GM21528 (cell line): ENCODE data around the gene FUT8.
"Not testable (repeated sequence)": the region's sequence is repeated elsewhere in the genome, so short reads cannot be mapped to it uniquely, and the experiment has no call there.

Experiments
- ATAC-seq: cut with Tn5 transposase; IDR thresholded peaks from one replicate; pipeline ENCODE4 v1.9.1; 2021; ENCODE audit warnings: mild to moderate bottlenecking, moderate library complexity; ENCODE audit not compliant: unreplicated experiment, low FRiP score

FUT8 gene

DNA sequence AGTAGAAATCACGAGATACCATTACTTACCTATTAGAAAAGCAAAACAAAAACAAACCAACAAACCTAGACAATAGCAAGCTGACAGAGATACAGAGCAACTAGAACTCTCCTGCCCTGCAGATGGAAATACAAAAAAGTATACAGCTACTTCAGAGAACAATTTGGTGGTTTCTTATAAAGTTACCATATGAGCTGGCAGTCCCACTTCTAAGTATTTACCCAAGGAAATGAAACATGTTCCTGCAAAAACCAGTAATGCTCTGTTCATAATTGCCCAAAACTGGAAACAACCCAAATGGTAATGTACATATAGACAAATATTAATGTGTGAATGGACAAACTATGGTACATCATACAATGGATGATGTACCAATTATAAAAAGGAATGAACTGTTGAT, 31.7 kb downstream of the FUT8 start:
- no peak for ATAC-seq

DNA sequence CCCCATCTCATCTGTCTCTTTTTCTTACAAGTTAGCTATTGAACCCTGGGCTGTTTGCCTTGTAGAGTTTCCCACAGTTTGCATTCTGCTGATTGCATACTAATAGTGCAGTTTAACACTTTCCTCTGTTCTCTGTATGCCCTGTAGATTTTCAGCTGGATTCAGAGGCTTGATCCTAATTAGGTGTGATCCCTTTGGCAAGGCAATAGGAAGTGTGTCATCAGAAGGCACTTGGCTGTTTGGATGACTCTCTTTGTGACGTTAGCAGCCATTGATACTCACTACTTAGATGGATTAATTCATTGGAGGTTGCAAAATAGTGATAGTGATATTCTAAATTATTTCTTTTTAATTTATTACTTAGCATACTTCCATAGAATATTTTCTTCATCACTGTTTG, 33.6 kb downstream of the FUT8 start:
- ATAC-seq = no peak

DNA sequence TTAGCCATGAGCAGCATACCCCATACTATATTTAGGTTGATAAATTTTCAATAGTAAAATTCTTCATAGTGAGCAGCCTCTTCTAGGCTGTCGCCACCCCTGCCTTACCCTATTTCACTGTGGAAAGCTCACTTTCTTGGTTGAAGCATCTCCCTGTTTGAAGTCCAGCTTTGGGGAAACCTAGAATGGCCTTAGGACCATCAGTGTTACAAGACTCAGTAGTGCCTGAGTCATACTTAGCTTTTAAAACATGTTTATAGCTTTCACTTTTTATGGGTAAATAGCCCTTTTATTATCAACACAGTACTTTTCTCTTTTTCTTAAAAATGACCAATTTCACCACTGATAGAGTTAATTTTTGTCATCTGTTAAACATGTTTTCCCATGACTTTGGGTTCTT, 37.1 kb downstream of the FUT8 start:
- no peak for ATAC-seq

DNA sequence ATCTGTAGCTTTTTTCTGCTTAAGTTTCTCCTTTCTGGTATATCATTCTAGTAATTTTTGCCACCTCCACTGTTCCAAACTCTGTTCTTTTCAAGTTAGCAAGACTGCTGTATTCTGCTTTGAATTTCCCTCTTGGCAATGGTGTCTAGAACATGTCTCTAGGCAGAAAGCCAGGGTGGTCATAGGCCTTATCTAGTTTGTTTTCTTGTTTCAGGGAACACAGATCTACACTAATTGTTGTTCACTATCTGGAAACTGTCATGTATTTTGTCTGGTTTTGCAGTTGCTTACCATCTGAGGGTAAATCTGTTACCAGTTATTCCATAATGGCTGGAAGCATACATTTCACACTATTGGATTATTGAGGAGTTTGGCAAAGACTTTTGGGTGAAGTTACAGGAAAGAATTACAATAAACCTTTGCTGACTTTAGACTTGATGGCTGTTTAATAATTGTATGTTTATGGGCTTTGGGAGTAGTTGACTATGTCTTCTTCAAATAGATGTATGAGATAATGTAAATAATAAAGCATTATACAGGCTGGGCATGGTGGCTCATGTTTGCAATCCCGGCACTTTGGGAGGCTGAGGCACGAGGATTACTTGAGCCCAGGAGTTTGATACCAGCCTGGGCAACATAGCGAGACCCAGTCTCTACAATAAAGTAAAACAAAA, 41.4 kb downstream of the FUT8 start:
- no peak for ATAC-seq

DNA sequence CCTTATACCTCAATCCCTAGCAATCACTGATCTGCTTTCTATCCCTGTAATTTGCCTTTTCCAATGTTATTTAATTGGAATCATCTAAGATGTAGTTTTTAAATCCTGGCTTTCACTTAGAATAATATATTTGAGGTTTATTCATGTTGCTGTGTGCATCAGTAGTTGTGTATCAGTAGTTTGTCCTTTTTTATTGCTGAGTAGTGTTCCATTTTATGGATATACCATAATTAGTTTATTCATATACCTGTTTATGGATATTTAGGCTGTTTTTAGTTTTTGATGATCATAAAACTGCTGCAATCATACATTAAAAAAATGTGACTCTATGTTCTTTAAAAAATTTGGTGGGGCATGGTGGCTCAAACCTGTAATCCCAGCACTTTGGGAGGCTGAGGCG, 43.7 kb downstream of the FUT8 start:
- ATAC-seq = no peak

GRCh38 chr14:65461730-65462129, 49.2 kb downstream of the FUT8 start:
- ATAC-seq = peak; percentile 48

- ATAC-seq = peak; percentile 65
Measured at GRCh38 chr14:65462411-65462810, 49.9 kb downstream of the FUT8 start.

GRCh38 chr14:65465584-65465983, 53.1 kb downstream of the FUT8 start:
- ATAC-seq = no peak

- not testable (repeated sequence) for ATAC-seq
Measured at GRCh38 chr14:65467926-65468325, 55.4 kb downstream of the FUT8 start.

- no peak for ATAC-seq
Measured at GRCh38 chr14:65469903-65470302, 57.4 kb downstream of the FUT8 start.

DNA sequence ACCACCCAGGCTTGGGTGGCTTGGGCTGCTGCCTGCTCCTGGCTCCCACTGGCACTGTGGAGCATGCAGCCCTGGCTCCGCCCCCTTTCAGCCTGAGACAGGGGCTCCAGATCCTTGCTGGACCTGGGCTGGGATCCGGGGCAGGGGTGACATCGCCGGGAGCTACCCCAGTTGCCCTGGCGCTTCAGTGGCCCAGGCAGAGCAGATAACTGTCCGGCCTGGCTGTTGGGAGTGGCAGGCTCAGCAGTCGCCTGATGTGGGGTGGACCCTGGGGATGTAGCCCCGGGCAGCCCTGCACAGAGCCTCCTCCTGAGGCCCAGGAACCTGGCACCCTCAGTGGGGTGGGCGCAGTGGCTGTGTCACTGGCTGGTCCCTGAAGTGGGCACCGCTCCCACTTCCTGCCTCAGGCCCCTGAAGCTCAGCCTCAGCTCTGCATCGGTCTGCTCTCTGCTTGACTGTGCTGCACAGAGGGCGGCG, 57.9 kb downstream of the FUT8 start:
- ATAC-seq = no peak

- ATAC-seq = no peak
Measured at GRCh38 chr14:65471038-65471878, 58.7 kb downstream of the FUT8 start.

DNA sequence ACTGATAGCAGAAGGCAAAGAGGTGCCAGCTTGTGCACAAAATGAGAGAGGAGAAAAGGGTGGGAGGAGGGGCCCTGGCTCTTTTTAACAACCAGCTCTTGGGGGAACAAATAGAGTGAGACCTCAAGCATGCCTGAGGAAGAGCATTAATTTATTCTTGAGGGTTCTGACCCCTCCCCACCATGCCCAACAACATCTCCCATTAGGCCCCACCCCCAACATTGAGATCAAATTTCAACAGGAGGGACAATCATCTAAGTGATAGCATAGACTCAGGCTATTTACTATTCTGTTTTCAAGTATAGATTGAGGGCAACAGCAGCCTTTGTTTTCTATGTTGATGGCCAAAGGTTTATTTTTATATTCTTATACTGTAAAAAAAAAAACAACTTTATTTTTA, 59.7 kb downstream of the FUT8 start:
- no peak for ATAC-seq

- ATAC-seq = peak; percentile 71
Measured at GRCh38 chr14:65476273-65476941, 63.9 kb downstream of the FUT8 start.

GRCh38 chr14:65476942-65477318, 64.4 kb downstream of the FUT8 start:
- ATAC-seq = no peak

DNA sequence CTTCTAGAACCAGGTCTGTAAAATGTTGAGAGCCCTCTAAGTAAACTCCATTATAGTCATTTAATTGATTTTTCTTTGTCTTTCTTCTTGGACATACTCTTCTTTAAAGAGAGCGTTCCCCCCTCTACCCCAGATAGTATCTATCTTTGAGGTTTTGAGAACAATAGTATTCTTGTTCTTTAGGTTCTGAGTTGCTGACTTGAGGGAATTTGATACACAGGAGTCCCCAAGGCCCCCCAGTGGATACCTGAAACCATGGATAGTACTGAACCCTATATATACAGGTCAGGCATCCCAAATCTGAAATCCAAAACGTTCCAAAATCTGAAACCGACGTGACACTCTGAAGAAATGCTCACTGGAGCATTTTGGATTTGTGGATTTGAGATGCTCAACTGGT, 65.5 kb downstream of the FUT8 start:
- ATAC-seq = no peak

GRCh38 chr14:65478596-65478995, 66.1 kb downstream of the FUT8 start:
- no peak for ATAC-seq

- ATAC-seq = no peak
Measured at GRCh38 chr14:65479386-65479785, 66.9 kb downstream of the FUT8 start.

DNA sequence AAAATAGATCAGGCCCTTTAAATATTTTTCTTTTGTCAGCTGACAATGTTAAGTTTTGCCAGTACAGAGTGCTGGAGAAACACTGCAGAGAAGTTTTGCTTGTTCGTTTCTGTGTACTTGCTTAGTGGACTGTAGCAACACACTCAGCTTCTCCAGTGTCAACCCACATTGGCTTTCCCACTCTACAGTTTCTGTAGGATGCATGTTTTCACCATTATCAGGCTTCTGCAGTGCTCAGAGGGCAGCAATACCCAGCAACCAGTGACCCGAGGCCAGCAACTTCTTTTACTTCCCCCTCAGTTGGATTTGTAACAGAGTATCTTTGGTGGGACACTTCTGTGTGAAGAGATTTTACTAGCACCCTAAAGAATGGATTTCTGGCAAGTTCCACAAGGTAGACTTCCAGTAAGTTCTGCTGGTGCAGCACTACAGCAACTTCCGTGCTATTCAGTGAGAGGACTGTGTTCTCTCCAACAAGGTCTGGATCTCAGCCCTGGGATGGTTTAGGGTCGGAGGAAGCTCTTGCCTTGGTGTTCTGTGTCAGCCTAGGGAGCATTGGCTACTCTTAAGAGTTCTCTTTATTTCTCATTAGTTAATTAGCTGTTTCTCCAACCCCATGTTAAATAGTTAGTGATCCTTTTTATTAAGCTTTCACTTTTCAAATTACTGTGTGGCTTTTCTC, 70.4 kb downstream of the FUT8 start:
- no peak for ATAC-seq

- no peak for ATAC-seq
Measured at GRCh38 chr14:65483647-65484046, 71.1 kb downstream of the FUT8 start.

DNA sequence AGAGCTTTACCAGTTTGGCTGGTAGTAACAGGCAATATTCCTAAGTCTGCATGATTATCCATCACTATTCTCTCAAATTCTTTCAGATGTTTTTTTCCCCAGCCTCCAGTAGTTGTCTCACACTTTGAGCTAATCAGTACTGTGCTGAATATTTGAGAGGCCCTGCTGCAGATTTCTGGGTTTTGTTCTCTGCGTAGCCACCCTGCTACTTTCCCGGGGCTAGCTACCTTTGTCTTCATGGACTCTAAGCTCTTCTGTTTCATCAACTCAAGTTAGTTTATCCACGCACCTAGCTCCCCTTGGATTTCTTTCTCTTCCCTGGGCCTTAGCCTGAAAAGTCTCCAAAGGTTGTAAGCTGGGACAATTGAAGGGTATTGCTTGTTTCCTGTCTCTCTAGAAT, 73.0 kb downstream of the FUT8 start:
- ATAC-seq = no peak
